Sigmoid colon (tissue), 4 donors: ENCODE data around the gene PRODH2.

Experiments
- EP300 ChIP-seq, 4 donors: sonication (generic); formaldehyde crosslinking; IDR thresholded peaks; one replicate each; pipeline ENCODE4 v1.6.1; 2017; ENCODE audit warnings: antibody characterized with exemption in 4 of 4
- POLR2A ChIP-seq, 2 donors: fragments of 450-650 bp; IDR thresholded peaks; one replicate each; pipeline ENCODE4 v1.6.1; 2016; ENCODE audit warnings: antibody characterized with exemption in 2 of 2, mild to moderate bottlenecking in 2 of 2, moderate library complexity in 2 of 2
- POLR2AphosphoS5 ChIP-seq, 4 donors: sonication (generic); formaldehyde crosslinking; IDR thresholded peaks; one replicate each; pipeline ENCODE4 v1.6.1; 2017; ENCODE audit warnings: antibody characterized with exemption in 4 of 4
- TF ChIP-seq, protein P1 (sequence below), 4 experiments: fragments of 450-650 bp in 3 of 4; fragments of 200-600 bp in 1 of 4; IDR thresholded peaks; one replicate each; pipeline ENCODE4 v1.5.1; 2016 to 2019; ENCODE audit warnings: antibody characterized with exemption in 4 of 4, mild to moderate bottlenecking in 3 of 4, moderate library complexity in 2 of 4

DNA sequence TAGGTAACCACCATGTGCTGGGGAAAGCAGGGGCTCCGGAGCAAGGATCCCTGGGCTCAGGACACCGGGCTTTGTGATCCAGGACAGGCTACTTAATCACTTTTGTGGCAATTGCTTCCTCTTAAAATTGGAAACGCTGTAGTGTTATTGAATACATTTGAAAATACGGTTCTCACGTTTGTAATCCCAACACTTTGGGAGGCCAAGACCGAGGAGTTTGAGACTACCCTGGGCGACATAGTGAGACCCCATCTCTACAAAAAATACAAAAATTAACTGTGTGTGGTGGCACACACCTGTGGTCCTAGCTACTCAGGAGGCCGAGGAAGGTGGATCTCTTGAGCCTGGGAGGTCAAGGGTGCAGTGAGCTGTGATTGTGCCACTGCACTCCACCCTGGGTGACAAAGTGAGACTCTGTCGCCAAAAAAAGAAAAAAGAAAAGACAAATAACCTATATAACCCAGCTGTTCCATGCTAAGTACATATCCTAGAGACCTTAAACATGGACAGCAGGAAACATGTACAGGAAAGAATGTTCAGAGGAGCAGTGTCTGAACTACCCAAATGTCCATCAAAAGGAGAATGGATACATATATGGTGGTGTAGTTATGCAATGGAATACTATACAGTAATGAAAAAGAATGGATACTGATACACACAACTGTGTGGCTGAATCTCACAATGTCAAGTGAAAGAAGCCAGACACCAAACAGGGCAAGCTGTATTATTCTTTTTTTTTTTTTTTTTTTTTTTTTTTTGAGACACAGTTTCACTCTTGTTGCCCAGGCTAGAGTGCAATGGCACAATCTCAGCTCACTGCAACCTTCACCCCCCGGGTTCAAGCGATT lies 622 bp upstream of the PRODH2 start:
- TF ChIP-seq POLR2A (IDR thresholded peaks at IDR 0.05) (no peak), POLR2AphosphoS5 (IDR thresholded peaks at IDR 0.05) (no peak), EP300 (IDR thresholded peaks at IDR 0.05) (no peak)
- TF ChIP-seq, protein P1, sequence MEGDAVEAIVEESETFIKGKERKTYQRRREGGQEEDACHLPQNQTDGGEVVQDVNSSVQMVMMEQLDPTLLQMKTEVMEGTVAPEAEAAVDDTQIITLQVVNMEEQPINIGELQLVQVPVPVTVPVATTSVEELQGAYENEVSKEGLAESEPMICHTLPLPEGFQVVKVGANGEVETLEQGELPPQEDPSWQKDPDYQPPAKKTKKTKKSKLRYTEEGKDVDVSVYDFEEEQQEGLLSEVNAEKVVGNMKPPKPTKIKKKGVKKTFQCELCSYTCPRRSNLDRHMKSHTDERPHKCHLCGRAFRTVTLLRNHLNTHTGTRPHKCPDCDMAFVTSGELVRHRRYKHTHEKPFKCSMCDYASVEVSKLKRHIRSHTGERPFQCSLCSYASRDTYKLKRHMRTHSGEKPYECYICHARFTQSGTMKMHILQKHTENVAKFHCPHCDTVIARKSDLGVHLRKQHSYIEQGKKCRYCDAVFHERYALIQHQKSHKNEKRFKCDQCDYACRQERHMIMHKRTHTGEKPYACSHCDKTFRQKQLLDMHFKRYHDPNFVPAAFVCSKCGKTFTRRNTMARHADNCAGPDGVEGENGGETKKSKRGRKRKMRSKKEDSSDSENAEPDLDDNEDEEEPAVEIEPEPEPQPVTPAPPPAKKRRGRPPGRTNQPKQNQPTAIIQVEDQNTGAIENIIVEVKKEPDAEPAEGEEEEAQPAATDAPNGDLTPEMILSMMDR (IDR thresholded peaks at IDR 0.05): no peak
